C1 segment of cervical spinal cord (tissue), 14 donors: ENCODE data around the gene DPP10.
"Not testable (repeated sequence)": the region's sequence is repeated elsewhere in the genome, so short reads cannot be mapped to it uniquely, and the experiment has no call there.

ENCODE experiments used
- DNase-seq, 14 donors: peaks; one replicate each; lab custom pipeline; 2025; lab: John Stamatoyannopoulos, UW

Gene DPP10

DNA sequence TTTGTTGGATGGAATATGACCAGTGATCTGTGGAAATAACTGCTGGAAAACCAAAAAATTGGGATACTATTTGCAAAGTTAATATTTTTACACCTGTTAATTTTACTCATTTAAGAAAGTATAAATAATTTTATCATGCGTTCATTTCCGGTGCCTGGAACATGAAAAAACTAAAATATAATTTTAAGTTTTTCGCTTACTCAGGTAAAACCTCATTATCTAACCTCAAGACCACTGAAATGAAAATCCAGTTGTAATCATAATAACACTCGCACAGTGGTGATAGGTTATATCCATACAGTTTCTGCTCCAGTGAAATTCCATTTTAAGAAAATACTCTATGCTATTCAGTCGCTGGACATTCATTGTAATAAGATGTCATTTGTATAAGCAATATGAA, 517.9 kb downstream of the DPP10 start:
- DNase-seq, result no peak

DNA sequence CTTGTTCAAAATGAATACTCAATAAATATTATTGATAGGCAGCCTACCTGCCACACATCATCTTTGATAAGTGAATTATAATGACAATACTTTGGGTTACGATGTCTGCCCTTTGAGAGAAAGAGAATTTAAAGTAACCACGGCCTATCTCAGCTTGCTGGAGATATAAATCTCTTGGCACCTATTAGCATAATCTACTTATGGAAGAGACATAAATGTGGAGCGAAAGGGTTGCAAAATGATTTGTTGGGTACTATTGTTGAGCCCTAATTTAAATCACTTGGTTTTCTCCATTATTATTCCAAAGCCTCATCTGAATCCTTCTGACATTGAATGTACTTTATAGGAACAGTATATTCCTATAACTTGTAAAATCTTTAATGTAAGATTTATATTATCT, 520.1 kb downstream of the DPP10 start:
- DNase-seq, result no peak

GRCh38 chr2:114968748-114969400, 526.4 kb downstream of the DPP10 start:
- no peak for DNase-seq

DNA sequence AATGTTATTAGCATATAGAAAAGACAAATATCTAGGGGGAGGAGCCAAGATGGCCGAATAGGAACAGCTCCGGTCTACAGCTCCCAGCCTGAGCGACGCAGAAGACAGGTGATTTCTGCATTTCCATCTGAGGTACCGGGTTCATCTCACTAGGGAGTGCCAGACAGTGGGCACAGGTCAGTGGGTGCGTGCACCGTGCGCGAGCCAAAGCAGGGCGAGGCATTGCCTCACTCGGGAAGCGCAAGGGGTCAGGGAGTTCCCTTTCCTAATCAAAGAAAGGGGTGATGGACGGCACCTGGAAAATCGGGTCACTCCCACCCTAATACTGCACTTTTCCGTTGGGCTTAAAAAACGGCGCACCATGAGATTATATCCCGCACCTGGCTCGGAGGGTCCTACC, 561.9 kb downstream of the DPP10 start:
- not testable (repeated sequence) for DNase-seq

- no peak for DNase-seq
These were observed 569.3 kb downstream of the DPP10 start for GRCh38 chr2:115011721-115012120.

DNA sequence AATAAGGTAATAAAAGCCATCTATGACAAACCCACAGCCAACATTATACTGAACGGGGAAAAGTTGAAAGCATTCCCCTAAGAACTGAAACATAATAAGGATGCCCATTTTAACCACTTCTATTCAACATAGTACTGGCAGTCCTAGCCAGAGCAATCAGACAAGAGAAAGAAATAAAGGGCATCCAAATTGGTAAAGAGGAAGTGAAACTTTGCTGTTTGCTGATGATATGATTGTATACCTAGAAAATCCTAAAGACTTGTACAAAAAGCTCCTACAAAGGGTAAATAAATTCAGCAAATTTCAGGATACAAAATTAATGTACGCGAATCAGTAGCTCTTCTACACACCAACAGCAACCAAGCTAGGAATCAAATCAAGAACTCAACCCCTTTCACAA, 579.6 kb downstream of the DPP10 start:
- DNase-seq, result not testable (repeated sequence)

- no peak for DNase-seq
These were observed 592.4 kb downstream of the DPP10 start for GRCh38 chr2:115034801-115035200.

DNA sequence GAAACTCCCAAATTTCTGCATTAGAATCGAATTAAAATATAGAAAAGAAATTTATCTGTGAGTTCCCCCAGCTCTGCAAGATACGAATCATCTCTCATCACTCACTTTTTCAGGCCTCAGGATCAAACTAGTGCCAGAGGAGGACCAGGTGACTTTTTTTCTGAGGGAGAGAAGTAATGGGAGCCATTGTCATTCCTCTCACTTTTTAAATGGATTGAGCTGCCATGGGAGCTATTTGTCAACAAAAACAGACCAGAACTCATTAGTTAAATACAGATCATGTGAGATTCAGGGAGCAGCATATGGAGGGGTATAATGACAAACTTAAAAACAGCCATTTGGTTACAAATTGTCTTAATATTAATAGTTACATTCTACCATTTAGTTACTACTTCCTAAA, 594.4 kb downstream of the DPP10 start:
- no peak for DNase-seq

- DNase-seq, result no peak
These were observed 615.0 kb downstream of the DPP10 start for GRCh38 chr2:115057473-115057872.

GRCh38 chr2:115070002-115070401, 627.6 kb downstream of the DPP10 start:
- DNase-seq, result no peak

DNA sequence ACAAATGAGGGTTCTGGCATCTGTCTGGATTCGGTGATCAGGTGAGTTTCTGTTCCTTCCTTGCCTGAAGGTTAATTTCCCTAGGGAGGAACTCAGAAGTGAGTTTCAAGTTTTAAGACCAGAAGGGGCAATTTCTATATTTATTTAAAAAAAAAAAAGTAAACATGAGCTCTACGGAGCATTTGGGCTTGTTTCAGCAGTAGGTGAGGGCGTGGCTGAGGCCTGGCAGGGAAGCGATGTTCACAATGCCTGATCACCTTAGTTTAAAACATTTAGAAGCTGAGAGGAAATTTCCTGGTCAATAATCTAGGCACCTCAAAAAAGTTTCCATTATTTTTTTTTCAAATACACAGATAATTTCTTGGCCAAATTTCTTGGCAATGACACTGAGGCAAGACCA, 629.1 kb downstream of the DPP10 start:
- DNase-seq, result no peak

DNA sequence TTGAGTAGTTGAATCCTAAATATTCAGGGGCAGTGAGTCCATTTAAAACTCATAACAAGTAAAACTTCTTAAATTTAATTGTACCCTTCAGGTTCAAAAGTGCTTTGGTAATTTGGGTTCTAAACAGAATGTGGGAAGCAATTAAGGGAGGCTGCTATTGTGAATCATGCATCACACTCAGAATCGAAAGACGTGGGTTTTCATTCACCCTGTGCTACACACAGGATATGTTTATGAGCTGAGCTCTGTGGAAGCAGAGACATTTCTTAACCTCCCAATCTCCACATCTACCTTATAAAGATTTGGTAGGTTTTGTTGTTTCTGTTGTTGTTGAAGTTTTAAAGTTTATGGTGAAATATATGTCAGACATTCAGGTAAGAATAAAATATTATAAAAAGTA, 633.4 kb downstream of the DPP10 start:
- DNase-seq, result no peak

DNA sequence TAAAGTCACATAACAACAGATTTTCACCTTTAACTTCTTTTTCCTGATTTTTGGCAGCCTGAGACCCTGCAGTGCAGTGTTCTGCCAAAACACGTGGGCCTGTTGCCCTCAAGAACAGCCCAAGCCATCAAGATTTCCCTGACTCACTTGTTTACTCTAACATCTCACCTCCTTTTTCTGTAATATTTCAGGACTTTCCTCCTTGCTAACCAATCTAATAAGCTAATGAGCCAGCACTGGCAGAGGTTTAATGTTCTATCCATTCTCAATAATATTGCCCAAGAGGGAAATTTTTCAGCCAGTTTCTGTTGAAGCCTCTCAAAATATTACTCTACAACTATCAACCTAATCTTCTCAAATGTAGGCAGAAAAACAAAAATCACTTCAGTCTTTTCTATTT, 635.2 kb downstream of the DPP10 start:
- DNase-seq, result peak in 1 of 14 donors; percentile 1

DNA sequence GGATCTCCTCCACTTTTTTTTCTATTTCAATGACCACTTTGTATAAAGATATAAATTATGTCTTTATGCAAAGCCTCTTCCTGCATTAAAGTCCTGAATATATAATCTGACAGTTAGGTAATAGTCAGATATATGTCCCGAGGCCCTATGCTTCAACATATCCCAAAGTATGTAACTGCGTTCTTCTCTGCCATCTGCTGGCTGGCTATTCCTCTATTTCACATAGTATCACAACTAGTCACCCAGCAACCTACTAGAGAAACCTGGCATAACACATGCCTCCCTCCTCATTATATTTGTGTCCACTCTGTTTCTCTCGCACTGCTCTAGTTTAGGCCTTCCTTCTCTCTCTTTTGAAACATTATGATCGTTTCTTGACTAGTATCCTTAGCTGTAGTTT, 640.8 kb downstream of the DPP10 start:
- DNase-seq, result peak in 2 of 14 donors; percentile 4 to 6

GRCh38 chr2:115083711-115084110, 641.3 kb downstream of the DPP10 start:
- DNase-seq, result no peak

- peak in 1 of 14 donors; percentile 4 for DNase-seq
These were observed 642.0 kb downstream of the DPP10 start for GRCh38 chr2:115084446-115084845.

DNA sequence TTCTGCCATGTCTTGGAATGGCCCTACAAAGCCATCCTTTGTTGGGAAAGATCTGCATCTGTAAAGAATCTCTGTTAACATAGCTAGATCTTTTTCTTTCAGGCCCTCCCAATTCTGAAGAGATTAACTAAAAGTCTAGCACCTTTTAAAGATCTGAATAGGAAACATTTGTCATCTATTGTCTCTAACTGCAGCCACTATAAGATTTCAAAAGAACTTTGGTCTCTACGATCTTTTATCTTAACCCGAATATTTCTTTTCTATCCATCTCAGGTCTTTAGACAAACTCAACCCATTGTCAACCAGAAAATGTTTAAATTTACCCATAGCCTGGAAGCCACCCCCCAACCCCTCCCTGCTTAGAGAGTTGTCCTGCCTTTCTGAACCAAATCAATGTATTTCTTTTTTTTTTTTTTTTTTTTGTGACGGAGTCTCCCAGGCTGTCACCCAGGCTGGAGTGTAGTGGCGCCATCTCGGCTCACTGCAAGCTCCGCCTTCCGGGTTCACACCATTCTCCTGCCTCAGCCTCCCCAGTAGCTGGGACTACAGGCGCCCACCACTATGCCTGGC, 643.7 kb downstream of the DPP10 start:
- DNase-seq, result not testable (repeated sequence)

GRCh38 chr2:115094441-115094840, 652.0 kb downstream of the DPP10 start:
- DNase-seq, result no peak

DNA sequence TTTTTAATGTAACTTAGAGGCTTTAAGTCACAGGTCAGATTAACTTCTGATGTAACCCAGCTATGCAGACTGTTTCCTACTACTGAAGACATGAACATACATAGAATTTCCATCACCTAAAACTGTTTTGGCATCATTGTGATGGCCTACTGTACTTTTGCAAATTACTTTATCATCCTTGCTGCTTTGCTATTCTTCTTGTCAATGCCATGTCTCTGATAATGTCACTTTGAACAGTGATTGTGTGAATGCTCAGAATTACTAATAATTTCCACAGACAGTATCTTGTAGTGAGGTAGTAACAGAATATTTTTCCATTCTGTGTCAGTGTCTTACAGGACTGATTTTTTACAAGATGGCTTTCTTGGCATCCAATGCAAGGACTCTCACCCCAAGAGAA, 663.5 kb downstream of the DPP10 start:
- no peak for DNase-seq

- DNase-seq, result no peak
These were observed 672.7 kb downstream of the DPP10 start for GRCh38 chr2:115115135-115115534.

DNA sequence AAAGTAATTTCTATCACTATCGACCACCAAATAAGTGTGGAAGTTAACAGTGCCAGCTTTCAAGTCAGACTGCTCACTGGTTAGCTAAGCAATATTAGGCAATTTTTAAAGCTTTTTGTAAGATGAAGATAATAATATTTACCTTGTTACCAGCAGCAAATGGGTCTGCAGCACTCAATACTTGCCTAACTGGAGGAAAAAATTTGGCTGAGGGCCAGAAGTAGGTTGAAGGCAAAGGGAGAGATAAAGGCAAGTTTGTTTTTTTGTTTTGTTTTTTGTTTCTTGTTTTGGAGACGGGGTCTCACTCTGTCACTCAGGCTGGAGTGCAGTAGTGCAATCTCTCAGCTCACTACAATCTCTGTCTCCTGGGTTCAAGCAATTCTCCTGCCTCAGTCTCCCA, 675.9 kb downstream of the DPP10 start:
- DNase-seq, result no peak

- no peak for DNase-seq
These were observed 676.6 kb downstream of the DPP10 start for GRCh38 chr2:115119086-115119485.

DNA sequence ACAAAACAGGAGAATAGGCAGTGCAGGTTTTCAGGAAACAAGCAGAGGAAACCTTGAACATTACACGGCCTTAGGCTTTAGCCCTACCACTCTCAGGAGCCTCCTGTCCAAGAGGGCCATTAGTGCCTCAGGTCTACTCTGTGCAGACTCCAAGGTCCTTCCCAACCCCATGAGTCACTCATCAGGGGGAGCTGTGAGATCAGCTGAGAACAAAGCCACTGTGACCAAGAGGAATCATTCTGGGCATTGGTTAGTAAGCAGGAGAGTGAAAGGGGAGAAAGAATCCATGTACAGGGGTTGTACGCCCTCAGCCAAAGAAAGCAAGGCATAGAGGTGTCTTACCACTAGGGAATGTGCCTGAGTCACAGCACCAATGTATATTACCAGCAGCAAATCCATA, 680.3 kb downstream of the DPP10 start:
- peak in 1 of 14 donors; percentile 4 for DNase-seq

- no peak for DNase-seq
These were observed 682.4 kb downstream of the DPP10 start for GRCh38 chr2:115124817-115125216.
